Ectodermal cell (in vitro differentiated cells): ENCODE measurements around the gene LHFPL3.

Experiments used
- H3K27ac ChIP-seq: 2 replicates; pipeline ENCODE4 v1.7.0; 2013; ENCODE audit warnings: mild to moderate bottlenecking, low read depth, low read length; ENCODE audit not compliant: insufficient read depth, poor library complexity, severe bottlenecking
- H3K27me3 ChIP-seq: 2 replicates; pipeline ENCODE4 v1.7.0; 2013; ENCODE audit warnings: mild to moderate bottlenecking, low read length; ENCODE audit not compliant: insufficient read depth, control insufficient read depth, poor library complexity, severe bottlenecking
- H3K36me3 ChIP-seq: one replicate; pipeline ENCODE4 v1.7.0; 2013; ENCODE audit warnings: low read length; ENCODE audit not compliant: control insufficient read depth, insufficient read depth
- H3K4me1 ChIP-seq: one replicate; pipeline ENCODE4 v1.7.0; 2013; ENCODE audit warnings: low read length; ENCODE audit not compliant: control insufficient read depth, insufficient read depth
- H3K4me3 ChIP-seq: 2 replicates; pipeline ENCODE4 v1.7.0; 2013; ENCODE audit warnings: low read depth, low read length, control low read depth; ENCODE audit not compliant: insufficient read depth
- H3K9me3 ChIP-seq: 2 replicates; pipeline ENCODE4 v1.7.0; 2013; ENCODE audit warnings: mild to moderate bottlenecking, low read length, moderate library complexity; ENCODE audit not compliant: control insufficient read depth
- WGBS, 2 experiments: methylation state at CpG; one replicate each; pipeline ENCODE4 v1.1.7; 2013; ENCODE audit warnings: missing lambda C conversion rate in 2 of 2; 5-methylcytosine and 5-hydroxymethylcytosine counted together

The LHFPL3 gene

DNA sequence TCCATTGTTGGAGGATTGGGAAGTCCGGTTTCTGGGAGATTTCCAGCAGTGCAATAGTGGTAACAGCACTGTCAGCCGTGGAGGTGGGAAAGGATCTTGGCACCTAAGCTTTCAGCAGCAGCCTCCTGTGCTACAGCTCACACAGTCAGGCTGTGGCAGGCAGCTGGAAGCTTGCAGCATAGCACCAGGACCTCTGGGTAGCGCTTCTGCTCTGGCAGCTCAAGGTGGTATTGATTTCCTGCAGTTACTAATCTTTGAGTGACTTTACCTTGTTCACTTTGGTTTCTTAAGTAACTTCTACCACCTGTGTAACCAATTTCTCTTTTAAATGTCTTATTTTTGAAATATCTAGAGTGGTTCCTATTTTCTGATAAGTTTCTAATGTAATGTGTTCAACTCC is 130.5 kb downstream of the LHFPL3 start:
- no peaks in the 10 kb centered on the region for H3K27me3 ChIP-seq
- peaks cover 3% of the 10 kb centered on the region for H3K9me3 ChIP-seq
- 85 to 89% methylated on average over 3 of the region's 3 CpGs for WGBS, 2 experiments
- H3K4me1 ChIP-seq = no peaks in the 10 kb centered on the region
- H3K4me3 ChIP-seq = no peak overlapping the region
- H3K36me3 ChIP-seq = no peaks in the 10 kb centered on the region
- H3K27ac ChIP-seq = no peak overlapping the region

GRCh38 chr7:104469166-104469820 is 140.9 kb downstream of the LHFPL3 start:
- Histone ChIP-seq H3K36me3 (no peaks in the 10 kb centered on the region), H3K4me3 (no peak overlapping the region), H3K9me3 (no peaks in the 10 kb centered on the region), H3K27ac (no peak overlapping the region), H3K27me3 (no peaks in the 10 kb centered on the region), H3K4me1 (no peaks in the 10 kb centered on the region)
- whole genome bisulfite sequencing, 2 experiments = 92% methylated on average over 1 of the region's 1 CpG; no CpG with 5 or more reads in 1 of the 2 experiments

- H3K36me3 ChIP-seq = no peaks in the 10 kb centered on the region
- H3K27me3 ChIP-seq = no peaks in the 10 kb centered on the region
- no peak overlapping the region for H3K27ac ChIP-seq
- no peaks in the 10 kb centered on the region for H3K4me1 ChIP-seq
- no peaks in the 10 kb centered on the region for H3K9me3 ChIP-seq
- no peak overlapping the region for H3K4me3 ChIP-seq
- 69 to 75% methylated on average over 3 of the region's 3 CpGs for WGBS, 2 experiments
These were observed 152.1 kb downstream of the LHFPL3 start for GRCh38 chr7:104480529-104480928.

GRCh38 chr7:104482362-104483037 is 154.1 kb downstream of the LHFPL3 start:
- no peak overlapping the region for H3K4me3 ChIP-seq
- no peak overlapping the region for H3K27ac ChIP-seq
- H3K27me3 ChIP-seq = no peaks in the 10 kb centered on the region
- 95% methylated on average over 6 of the region's 6 CpGs for WGBS, 2 experiments
- H3K36me3 ChIP-seq = no peaks in the 10 kb centered on the region
- no peaks in the 10 kb centered on the region for H3K4me1 ChIP-seq
- no peaks in the 10 kb centered on the region for H3K9me3 ChIP-seq

GRCh38 chr7:104486931-104487330 is 158.5 kb downstream of the LHFPL3 start:
- no peak overlapping the region for H3K4me3 ChIP-seq
- no peaks in the 10 kb centered on the region for H3K36me3 ChIP-seq
- no peak overlapping the region for H3K27ac ChIP-seq
- H3K27me3 ChIP-seq = no peaks in the 10 kb centered on the region
- H3K9me3 ChIP-seq = no peaks in the 10 kb centered on the region
- WGBS, 2 experiments = 100% methylated on average over 1 of the region's 1 CpG; no CpG with 5 or more reads in 1 of the 2 experiments
- no peaks in the 10 kb centered on the region for H3K4me1 ChIP-seq

GRCh38 chr7:104487642-104488041 is 159.2 kb downstream of the LHFPL3 start:
- WGBS, 2 experiments = 60 to 68% methylated on average over 1 of the region's 1 CpG
- Histone ChIP-seq H3K36me3 (no peaks in the 10 kb centered on the region), H3K4me3 (no peak overlapping the region), H3K9me3 (no peaks in the 10 kb centered on the region), H3K27me3 (no peaks in the 10 kb centered on the region), H3K4me1 (no peaks in the 10 kb centered on the region), H3K27ac (no peak overlapping the region)

- Histone ChIP-seq H3K9me3 (no peaks in the 10 kb centered on the region), H3K36me3 (no peaks in the 10 kb centered on the region), H3K27ac (no peak overlapping the region), H3K27me3 (no peaks in the 10 kb centered on the region), H3K4me3 (no peak overlapping the region), H3K4me1 (no peaks in the 10 kb centered on the region)
- 89 to 97% methylated on average over 2 to 3 of the region's 3 CpGs for WGBS, 2 experiments
These were observed 169.1 kb downstream of the LHFPL3 start for GRCh38 chr7:104497379-104497967.

DNA sequence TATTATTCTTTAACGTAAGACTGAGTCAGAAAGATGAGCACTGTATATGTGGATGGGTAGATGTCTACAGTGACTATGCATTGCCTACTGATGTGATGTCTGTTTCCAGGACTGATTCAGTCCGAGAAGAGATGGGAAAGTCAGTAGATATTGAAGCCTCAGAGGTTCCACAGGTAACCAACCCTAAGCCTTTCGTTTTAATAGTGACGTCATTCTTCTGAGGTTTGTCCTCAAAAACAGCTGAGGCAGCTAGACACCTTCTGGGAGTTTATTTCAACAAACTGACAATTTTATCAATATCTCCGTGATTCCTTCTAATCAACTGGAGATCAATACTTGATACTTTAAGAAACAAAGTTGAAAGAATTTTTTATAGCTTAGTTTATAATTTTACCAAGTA is 171.6 kb downstream of the LHFPL3 start:
- H3K36me3 ChIP-seq = no peaks in the 10 kb centered on the region
- WGBS, 2 experiments = 81 to 89% methylated on average over 4 of the region's 5 CpGs
- no peak overlapping the region for H3K27ac ChIP-seq
- H3K27me3 ChIP-seq = no peaks in the 10 kb centered on the region
- H3K4me3 ChIP-seq = no peak overlapping the region
- H3K9me3 ChIP-seq = no peaks in the 10 kb centered on the region
- no peaks in the 10 kb centered on the region for H3K4me1 ChIP-seq

- no peaks in the 10 kb centered on the region for H3K4me1 ChIP-seq
- no peak overlapping the region for H3K4me3 ChIP-seq
- H3K9me3 ChIP-seq = no peaks in the 10 kb centered on the region
- no peaks in the 10 kb centered on the region for H3K27me3 ChIP-seq
- no peak overlapping the region for H3K27ac ChIP-seq
- H3K36me3 ChIP-seq = no peaks in the 10 kb centered on the region
These were observed 181.5 kb downstream of the LHFPL3 start for GRCh38 chr7:104509874-104510273.

GRCh38 chr7:104524853-104525252 is 196.4 kb downstream of the LHFPL3 start:
- Histone ChIP-seq H3K27me3 (no peaks in the 10 kb centered on the region), H3K36me3 (no peaks in the 10 kb centered on the region), H3K4me1 (no peaks in the 10 kb centered on the region), H3K27ac (no peak overlapping the region), H3K9me3 (no peaks in the 10 kb centered on the region), H3K4me3 (no peak overlapping the region)
- 56 to 63% methylated on average over 3 of the region's 3 CpGs for WGBS, 2 experiments
